H1 (cell line): ENCODE results near the gene WRAP53. TPM values are rescaled to one million over a fixed set of nuclear protein-coding genes. Genes with fewer than 3 reads are reported as not detected.

Experiments used
- CTCF ChIA-PET: fragments of 300-600 bp; sonication (Branson Sonifier 250); formaldehyde crosslinking; loops from one replicate; lab custom pipeline; 2021; ENCODE audit not compliant: partially characterized antibody; lab: Charles Lee
- POLR2A ChIA-PET: fragments of 300-600 bp; sonication (Branson Sonifier 250); formaldehyde crosslinking; loops from one replicate; lab custom pipeline; 2021; ENCODE audit warnings: inconsistent platforms; ENCODE audit not compliant: partially characterized antibody; lab: Charles Lee
- DNase-seq, 2 experiments: peaks; one replicate each; pipeline versions ENCODE4 v3.0.0 to v3.0.0-alpha.2; 2010 to 2022; ENCODE audit warnings: low spot score in 2 of 2, low read depth in 1 of 2, mixed read lengths in 1 of 2
- FAIRE-seq: peaks from 2 replicates; lab custom pipeline; 2011; peaks lifted over from hg19 to GRCh38; lab: Jason Lieb, UNC
- H2AFZ ChIP-seq: 2 replicates; pipeline ENCODE4 v1.8.1; 2012; ENCODE audit warnings: low read length, inconsistent platforms
- H2AK5ac ChIP-seq: 2 replicates; pipeline ENCODE4 v1.6.1; 2013; ENCODE audit warnings: low read depth, low read length
- H2BK120ac ChIP-seq: replicated peaks from 2 replicates; pipeline ENCODE3; 2013; ENCODE audit warnings: low read depth, low read length, inconsistent platforms
- H2BK12ac ChIP-seq: 2 replicates; pipeline ENCODE4 v1.6.1; 2013; ENCODE audit warnings: low read depth, low read length
- H2BK15ac ChIP-seq: 2 replicates; pipeline ENCODE4 v1.6.1; 2013; ENCODE audit warnings: low read length
- H2BK20ac ChIP-seq: 2 replicates; pipeline ENCODE4 v1.6.1; 2013; ENCODE audit warnings: low read length
- H2BK5ac ChIP-seq: 2 replicates; pipeline ENCODE4 v1.6.1; 2013; ENCODE audit warnings: low read depth, low read length
- H3K14ac ChIP-seq: 2 replicates; pipeline ENCODE4 v1.6.1; 2013; ENCODE audit warnings: inconsistent platforms; ENCODE audit not compliant: insufficient read length
- H3K18ac ChIP-seq: 2 replicates; pipeline ENCODE4 v1.6.1; 2013; ENCODE audit warnings: low read length; ENCODE audit errors: extremely low read depth
- H3K23ac ChIP-seq: 2 replicates; pipeline ENCODE4 v1.6.1; 2013; ENCODE audit warnings: inconsistent platforms; ENCODE audit not compliant: insufficient read length
- H3K23me2 ChIP-seq: 2 replicates; pipeline ENCODE4 v1.6.1; 2013; ENCODE audit warnings: low read depth, low read length
- H3K27ac ChIP-seq: 2 replicates; pipeline ENCODE4 v1.6.1; 2011; ENCODE audit warnings: low read depth, low read length, inconsistent platforms
- H3K27me3 ChIP-seq, 4 experiments: replicated peaks in 1 of 4; 1 replicate in 1 of 4; 2 replicates in 3 of 4; pipeline versions ENCODE4 v1.6.1 to v1.8.1; 2011 to 2013; ENCODE audit warnings: low read length in 3 of 4, mild to moderate bottlenecking in 3 of 4, inconsistent platforms in 2 of 4, mixed read lengths in 2 of 4, moderate library complexity in 1 of 4; ENCODE audit not compliant: control insufficient read depth in 3 of 4, insufficient read depth in 3 of 4; ENCODE audit errors: extremely low read depth in 1 of 4
- H3K36me3 ChIP-seq, 4 experiments: 2 replicates each; pipeline versions ENCODE4 v1.6.1 to v1.8.1; 2011 to 2013; ENCODE audit warnings: mild to moderate bottlenecking in 4 of 4, low read length in 3 of 4, moderate library complexity in 2 of 4, control low read depth in 1 of 4, inconsistent platforms in 1 of 4; ENCODE audit not compliant: insufficient read depth in 4 of 4, control insufficient read depth in 2 of 4
- H3K4ac ChIP-seq: replicated peaks from 2 replicates; pipeline ENCODE3; 2013; ENCODE audit warnings: low read length, low read depth, mixed read lengths, inconsistent platforms; ENCODE audit not compliant: insufficient read length
- H3K4me1 ChIP-seq, 4 experiments: replicated peaks in 1 of 4; 1 replicate in 1 of 4; 2 replicates in 3 of 4; pipeline versions ENCODE4 v1.6.1 to v1.8.1; 2011 to 2013; ENCODE audit warnings: low read length in 3 of 4, inconsistent platforms in 2 of 4, mixed read lengths in 1 of 4; ENCODE audit not compliant: insufficient read depth in 4 of 4, control insufficient read depth in 3 of 4
- H3K4me2 ChIP-seq, 2 experiments: 2 replicates each; pipeline versions ENCODE4 v1.6.1 to v1.8.1; 2011 to 2013; ENCODE audit warnings: low read depth in 2 of 2, low read length in 2 of 2, control low read depth in 1 of 2, inconsistent platforms in 1 of 2, mild to moderate bottlenecking in 1 of 2; ENCODE audit not compliant: insufficient read depth in 1 of 2
- H3K4me3 ChIP-seq, 4 experiments: fragments of 200-600, 300-600 bp in 1 of 4; sonication (generic), shearing (Covaris generic), sonication (Bioruptor Twin) in 1 of 4; 2 replicates each; pipeline versions ENCODE4 v1.5.1 to v1.8.1; 2011 to 2016; ENCODE audit warnings: low read length in 4 of 4, low read depth in 3 of 4, control low read depth in 2 of 4, inconsistent platforms in 2 of 4, mild to moderate bottlenecking in 2 of 4, mixed read lengths in 1 of 4, moderate library complexity in 1 of 4; ENCODE audit not compliant: insufficient read depth in 2 of 4; ENCODE audit errors: extremely low read depth in 1 of 4
- H3K56ac ChIP-seq: replicated peaks from 2 replicates; pipeline ENCODE3; 2013; ENCODE audit warnings: low read depth, mild to moderate bottlenecking, mixed read lengths, low read length, inconsistent platforms; ENCODE audit not compliant: insufficient read length
- H3K79me1 ChIP-seq: 2 replicates; pipeline ENCODE4 v1.6.1; 2013; ENCODE audit warnings: low read depth, low read length, control low read depth
- H3K79me2 ChIP-seq, 2 experiments: 2 replicates each; pipeline versions ENCODE4 v1.6.1 to v1.8.1; 2012 to 2013; ENCODE audit warnings: low read length in 2 of 2, mild to moderate bottlenecking in 2 of 2, inconsistent platforms in 1 of 2; ENCODE audit not compliant: insufficient read depth in 2 of 2, control insufficient read depth in 1 of 2
- H3K9ac ChIP-seq, 4 experiments: replicated peaks in 1 of 4; 1 replicate in 1 of 4; 2 replicates in 3 of 4; pipeline versions ENCODE4 v1.6.1 to v1.8.1; 2011 to 2013; ENCODE audit warnings: low read depth in 3 of 4, low read length in 3 of 4, control low read depth in 2 of 4, mild to moderate bottlenecking in 2 of 4, moderate library complexity in 2 of 4, inconsistent platforms in 1 of 4; ENCODE audit errors: extremely low read depth in 1 of 4
- H3K9me3 ChIP-seq, 2 experiments: 2 replicates each; pipeline versions ENCODE4 v1.6.1 to v1.8.1; 2012 to 2013; ENCODE audit warnings: mild to moderate bottlenecking in 2 of 2, moderate library complexity in 2 of 2, control low read depth in 1 of 2, inconsistent platforms in 1 of 2, low read depth in 1 of 2, low read length in 1 of 2, mixed read lengths in 1 of 2; ENCODE audit not compliant: insufficient read depth in 2 of 2
- H4K20me1 ChIP-seq, 2 experiments: replicated peaks in 1 of 2; 2 replicates each; pipeline versions ENCODE3 to v1.8.1; 2011 to 2013; ENCODE audit warnings: inconsistent platforms in 2 of 2, low read length in 2 of 2, mild to moderate bottlenecking in 1 of 2; ENCODE audit not compliant: insufficient read depth in 2 of 2, control insufficient read depth in 1 of 2
- H4K5ac ChIP-seq: 2 replicates; pipeline ENCODE4 v1.6.1; 2013; ENCODE audit warnings: low read length, low read depth, mixed read lengths, inconsistent platforms; ENCODE audit not compliant: insufficient read length
- H4K8ac ChIP-seq: 2 replicates; pipeline ENCODE4 v1.8.0; 2013; ENCODE audit warnings: mild to moderate bottlenecking, moderate library complexity, low read length, inconsistent platforms; ENCODE audit not compliant: insufficient read depth; ENCODE audit errors: extremely low read depth
- H4K91ac ChIP-seq: replicated peaks from 2 replicates; pipeline ENCODE3; 2013; ENCODE audit warnings: low read length, mixed read lengths, inconsistent platforms; ENCODE audit not compliant: insufficient read length
- ASH2L ChIP-seq: fragments of 200-600, 300-600 bp; sonication (generic); IDR thresholded peaks from one replicate; pipeline ENCODE4 v1.7.1; 2017; ENCODE audit warnings: low read length
- JUND ChIP-seq: IDR thresholded peaks from 2 replicates; pipeline ENCODE4 v1.6.1; 2011; ENCODE audit warnings: mild to moderate bottlenecking, improper control_type of control experiment, low read length
- MAX ChIP-seq: IDR thresholded peaks from 2 replicates; pipeline ENCODE4 v1.6.1; 2012; ENCODE audit warnings: inconsistent platforms
- POLR2A ChIP-seq, 2 experiments: IDR thresholded peaks; 1 replicate in 1 of 2; 2 replicates in 1 of 2; pipeline ENCODE4 v1.6.1; 2011; ENCODE audit warnings: low read depth in 2 of 2, low read length in 2 of 2, mild to moderate bottlenecking in 2 of 2; ENCODE audit errors: control extremely low read depth in 1 of 2
- RFX5 ChIP-seq: IDR thresholded peaks from 2 replicates; pipeline ENCODE4 v1.6.1; 2011; ENCODE audit warnings: low read depth, low read length, improper control_type of control experiment, borderline replicate concordance
- SAP30 ChIP-seq: fragments of 300-600 bp; sonication (generic); IDR thresholded peaks from 2 replicates; pipeline ENCODE4 v1.7.1; 2012; ENCODE audit warnings: low read length, moderate library complexity, mild to moderate bottlenecking, inconsistent platforms; ENCODE audit not compliant: insufficient read depth, insufficient replicate concordance
- SIN3A ChIP-seq, 2 experiments: IDR thresholded peaks in 1 of 2; conservative IDR thresholded peaks in 1 of 2; 2 replicates each; pipeline ENCODE4 v1.6.1; 2011 to 2012; ENCODE audit warnings: low read length in 2 of 2, improper control_type of control experiment in 1 of 2, low read depth in 1 of 2, mild to moderate bottlenecking in 1 of 2
- SP2 ChIP-seq: IDR thresholded peaks from 2 replicates; pipeline ENCODE4 v1.6.1; 2012; ENCODE audit warnings: mild to moderate bottlenecking, low read length, inconsistent platforms
- TCF12 ChIP-seq: IDR thresholded peaks from 2 replicates; pipeline ENCODE4 v1.6.1; 2011; ENCODE audit warnings: low read depth, mild to moderate bottlenecking, low read length
- ZNF274 ChIP-seq: IDR thresholded peaks from 2 replicates; pipeline ENCODE4 v1.7.0; 2012; ENCODE audit warnings: low read length, borderline replicate concordance; ENCODE audit errors: extremely low read depth
- WGBS, 2 experiments: shearing (Covaris generic) in 1 of 2; methylation state at CpG; one replicate each; pipeline versions ENCODE4 v1.1.6 to v1.1.7; 2013 to 2015; ENCODE audit warnings: low lambda C conversion rate in 2 of 2, mixed read lengths in 2 of 2, inconsistent platforms in 1 of 2, low coverage in 1 of 2, missing lambda C conversion rate in 1 of 2; ENCODE audit not compliant: insufficient replicate concordance in 2 of 2, insufficient coverage in 1 of 2, insufficient read length in 1 of 2; ENCODE audit errors: extremely low coverage in 1 of 2, missing lambda C conversion rate in 1 of 2; 5-methylcytosine and 5-hydroxymethylcytosine counted together
- polyA plus RNA-seq, 7 experiments: library from polyadenylated mRNA; depleted of rRNA in 3 of 7; stranded (reverse) in 5 of 7; unstranded in 2 of 7; fragments of >200 nt in 5 of 7; fragments of 200-250 nt in 2 of 7; gene quantifications; 1 replicate in 5 of 7; 2 replicates in 1 of 7; 4 replicates in 1 of 7; pipeline versions ENCODE4 v1.2.1 to v1.2.3, GENCODE V29; 2011 to 2013; ENCODE audit warnings: missing spikeins in 2 of 7, mixed read lengths in 2 of 7
- total RNA-seq: library from RNA; stranded (reverse); fragmentation: NEBNext Ultra II Directional; extraction: Animal tissue kit (Norgen Biotek cat#: 25700); gene quantifications from 2 replicates; pipeline ENCODE4 v1.2.1, GENCODE V29; 2021

Gene WRAP53
- total and polyA plus RNA-seq, 2 of the 8 experiments (the other 6 are each of a cell fraction or from before 2014, with no cell fraction given) = 29.2 to 30.1 TPM

GRCh38 chr17:7703584-7704479, 15.6 kb downstream of the WRAP53 start:
- Histone ChIP-seq H3K4me1 (peaks cover 2 to 19% (median 16%) of the 10 kb centered on the region in 4 experiments), H2BK12ac (peak overlapping the region; percentile 60; the same call in 1 of the 2 replicates), H2AK5ac (no peak overlapping the region; the same call in 1 of the 2 replicates), H3K79me1 (no peaks in the 10 kb centered on the region; the same call in 1 of the 2 replicates), H2BK5ac (no peak overlapping the region; the same call in none of the 2 replicates), H3K27ac (peak overlapping the region; percentile 80; the same call in 1 of the 2 replicates), H3K18ac (no peak overlapping the region), H3K23ac (no peak overlapping the region), H3K36me3 (peaks cover 0 to 5% (median 2%) of the 10 kb centered on the region in 4 experiments; a peak in 3 of 8 replicates), H3K9me3 (no peaks in the 10 kb centered on the region), H3K79me2 (no peaks in the 10 kb centered on the region), H3K23me2 (peaks cover 19% of the 10 kb centered on the region; the same call in 1 of the 2 replicates), H3K4me3 (peak overlapping the region; percentile 56 to 86 (median 66); a peak in 5 of 8 replicates), H4K8ac (no peak overlapping the region), H2BK120ac (no peak overlapping the region), H2BK15ac (no peak overlapping the region), H3K4me2 (peak overlapping the region; percentile 82 to 90), H4K91ac (no peak overlapping the region), H4K20me1 (peaks cover 2 to 7% of the 10 kb centered on the region in 2 experiments), H2AFZ (no peak overlapping the region), H3K56ac (no peak overlapping the region), H3K4ac (no peak overlapping the region), H2BK20ac (no peak overlapping the region), H3K14ac (no peak overlapping the region), H3K27me3 (peaks cover 0 to 3% (median 1%) of the 10 kb centered on the region in 4 experiments; a peak in 2 of 7 replicates), H3K9ac (peak overlapping the region in 2 of 4 experiments; percentile 1 to 41; a peak in 4 of 7 replicates), H4K5ac (no peak overlapping the region)
- ChIA-PET CTCF (interaction anchor here (0.6 to 9.2 kb wide), 15 partner anchors 8 to 292 kb away, joined by 3 to 85 read pairs (median 4); partner anchors contain the start of genes DNAH2, SOX15, TP53 and WRAP53), POLR2A (interaction anchor here (0.6 to 11.4 kb wide), 21 partner anchors 8 to 1314 kb away, joined by 3 to 186 read pairs (median 5); partner anchors contain the start of genes ATP1B2, CNTROB, DNAH2 and SAT2)
- DNase-seq = peak; percentile 61 to 77
- WGBS, 2 experiments = 10% methylated on average over 21 of the region's 24 CpGs; no CpG with 5 or more reads in 1 of the 2 experiments
- FAIRE-seq = peak; percentile 57
- peak in 1 of 2 experiments; percentile 29; a peak in 1 of 3 replicates for TF ChIP-seq POLR2A (IDR thresholded peaks at IDR 0.05; ENCODE audit: control extremely low read depth in 1 of 2, low read depth in 2 of 2, low read length in 2 of 2)
- no peak for TF ChIP-seq TCF12
- TF ChIP-seq SAP30 = peak; percentile 62
- peak; percentile 73 to 83; a peak in 2 of 4 replicates for TF ChIP-seq SIN3A (conservative IDR thresholded peaks at IDR 0.05 in 1 of 2, IDR thresholded peaks at IDR 0.05 in 1 of 2; ENCODE audit: low read depth in 1 of 2, low read length in 2 of 2)
- TF ChIP-seq RFX5 = peak; percentile 24; the same call in 1 of the 2 replicates
- TF ChIP-seq ASH2L = peak; percentile 30
- no peak for TF ChIP-seq JUND
- TF ChIP-seq SP2 = no peak
- no peak for TF ChIP-seq ZNF274
- TF ChIP-seq MAX = 0 out of 2 replicates have a peak, but pooled peaks have one; percentile 12
